GM23338 (cell line): ENCODE results near the gene INTS13.

Experiments used
- CREB1 ChIP-seq: fragments of 250-450 bp; sonication (Bioruptor Pico); IDR thresholded peaks from 2 replicates; pipeline ENCODE4 v1.5.0; 2020; ENCODE audit warnings: low read depth, mild to moderate bottlenecking, moderate library complexity
- EZH2 ChIP-seq: fragments of 200-600 bp; sonication (generic); IDR thresholded peaks from one replicate; pipeline ENCODE4 v1.8.0; 2017; ENCODE audit warnings: antibody characterized with exemption, mild to moderate bottlenecking, low read depth; ENCODE audit not compliant: unreplicated experiment
- EZH2phosphoT487 ChIP-seq: fragments of 200-600 bp; sonication (generic); IDR thresholded peaks from one replicate; pipeline ENCODE4 v1.8.1; 2018; ENCODE audit warnings: antibody characterized with exemption; ENCODE audit not compliant: unreplicated experiment
- JUNB ChIP-seq: IDR thresholded peaks from one replicate; pipeline ENCODE4 v1.6.1; 2016; ENCODE audit warnings: antibody characterized with exemption; ENCODE audit not compliant: unreplicated experiment
- NANOG ChIP-seq: IDR thresholded peaks from 2 replicates; pipeline ENCODE4 v1.6.1; 2016; ENCODE audit warnings: antibody characterized with exemption, borderline replicate concordance
- POLR2AphosphoS5 ChIP-seq: IDR thresholded peaks from 2 replicates; pipeline ENCODE4 v1.6.1; 2016; ENCODE audit warnings: antibody characterized with exemption, low read depth
- STAT1 ChIP-seq: IDR thresholded peaks from one replicate; pipeline ENCODE4 v1.6.1; 2016; ENCODE audit warnings: antibody characterized with exemption; ENCODE audit not compliant: unreplicated experiment
- ZNF331 ChIP-seq: fragments of 250-450 bp; sonication (Bioruptor Pico); IDR thresholded peaks from 2 replicates; pipeline ENCODE4 v1.5.0; 2020; ENCODE audit warnings: low read depth, mild to moderate bottlenecking, moderate library complexity
- TF ChIP-seq, protein P1 (sequence below), 2 experiments: fragments of 200-600 bp in 1 of 2; sonication (generic) in 1 of 2; conservative IDR thresholded peaks; 2 replicates each; pipeline versions ENCODE4 v1.5.1 to v1.6.1; 2016 to 2017; ENCODE audit warnings: antibody characterized with exemption in 2 of 2, low read depth in 2 of 2, mild to moderate bottlenecking in 2 of 2, moderate library complexity in 1 of 2
- TF ChIP-seq, protein P2 (sequence below): IDR thresholded peaks from one replicate; pipeline ENCODE4 v1.6.1; 2018; ENCODE audit warnings: antibody characterized with exemption; ENCODE audit not compliant: unreplicated experiment
- TF ChIP-seq, protein P3 (sequence below): IDR thresholded peaks from 2 replicates; pipeline ENCODE4 v1.6.1; 2016; ENCODE audit warnings: antibody characterized with exemption

DNA sequence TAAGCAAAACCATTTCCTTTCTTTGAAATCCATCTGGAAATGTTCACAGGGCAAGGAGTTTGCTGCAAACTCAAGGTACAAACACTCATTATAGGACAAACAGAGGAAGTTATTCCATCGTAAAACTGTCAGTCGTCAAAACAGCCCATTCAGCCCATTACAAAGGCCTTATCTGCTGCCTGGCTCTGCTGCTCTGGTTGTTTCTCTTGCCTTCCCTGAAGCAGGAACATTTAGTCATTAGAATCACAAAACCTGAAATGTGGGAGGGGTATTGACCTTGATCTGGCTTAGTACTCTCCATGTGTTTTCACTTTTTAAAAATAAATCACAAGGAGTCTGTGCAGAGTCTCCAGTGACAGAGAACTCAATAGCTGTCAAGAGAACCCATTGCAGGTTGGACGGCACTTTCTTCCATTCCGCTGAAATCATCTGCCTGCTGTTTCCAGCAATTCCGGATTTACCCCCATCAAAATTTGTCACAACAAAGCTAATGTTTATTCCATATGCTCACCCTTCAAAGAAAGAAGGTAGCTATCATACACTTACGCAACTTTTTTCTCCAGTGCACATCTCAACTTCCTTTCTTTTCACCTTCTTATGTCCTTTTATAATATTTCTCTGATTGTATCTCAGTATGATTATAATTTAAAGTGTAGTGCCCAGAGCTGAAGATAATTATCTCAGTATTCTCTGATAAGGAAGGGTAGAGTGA lies 80.2 kb downstream of the INTS13 start:
- TF ChIP-seq, protein P1, sequence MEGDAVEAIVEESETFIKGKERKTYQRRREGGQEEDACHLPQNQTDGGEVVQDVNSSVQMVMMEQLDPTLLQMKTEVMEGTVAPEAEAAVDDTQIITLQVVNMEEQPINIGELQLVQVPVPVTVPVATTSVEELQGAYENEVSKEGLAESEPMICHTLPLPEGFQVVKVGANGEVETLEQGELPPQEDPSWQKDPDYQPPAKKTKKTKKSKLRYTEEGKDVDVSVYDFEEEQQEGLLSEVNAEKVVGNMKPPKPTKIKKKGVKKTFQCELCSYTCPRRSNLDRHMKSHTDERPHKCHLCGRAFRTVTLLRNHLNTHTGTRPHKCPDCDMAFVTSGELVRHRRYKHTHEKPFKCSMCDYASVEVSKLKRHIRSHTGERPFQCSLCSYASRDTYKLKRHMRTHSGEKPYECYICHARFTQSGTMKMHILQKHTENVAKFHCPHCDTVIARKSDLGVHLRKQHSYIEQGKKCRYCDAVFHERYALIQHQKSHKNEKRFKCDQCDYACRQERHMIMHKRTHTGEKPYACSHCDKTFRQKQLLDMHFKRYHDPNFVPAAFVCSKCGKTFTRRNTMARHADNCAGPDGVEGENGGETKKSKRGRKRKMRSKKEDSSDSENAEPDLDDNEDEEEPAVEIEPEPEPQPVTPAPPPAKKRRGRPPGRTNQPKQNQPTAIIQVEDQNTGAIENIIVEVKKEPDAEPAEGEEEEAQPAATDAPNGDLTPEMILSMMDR (conservative IDR thresholded peaks at IDR 0.05; ENCODE audit: low read depth in 2 of 2), result no peak
- TF ChIP-seq, protein P2, sequence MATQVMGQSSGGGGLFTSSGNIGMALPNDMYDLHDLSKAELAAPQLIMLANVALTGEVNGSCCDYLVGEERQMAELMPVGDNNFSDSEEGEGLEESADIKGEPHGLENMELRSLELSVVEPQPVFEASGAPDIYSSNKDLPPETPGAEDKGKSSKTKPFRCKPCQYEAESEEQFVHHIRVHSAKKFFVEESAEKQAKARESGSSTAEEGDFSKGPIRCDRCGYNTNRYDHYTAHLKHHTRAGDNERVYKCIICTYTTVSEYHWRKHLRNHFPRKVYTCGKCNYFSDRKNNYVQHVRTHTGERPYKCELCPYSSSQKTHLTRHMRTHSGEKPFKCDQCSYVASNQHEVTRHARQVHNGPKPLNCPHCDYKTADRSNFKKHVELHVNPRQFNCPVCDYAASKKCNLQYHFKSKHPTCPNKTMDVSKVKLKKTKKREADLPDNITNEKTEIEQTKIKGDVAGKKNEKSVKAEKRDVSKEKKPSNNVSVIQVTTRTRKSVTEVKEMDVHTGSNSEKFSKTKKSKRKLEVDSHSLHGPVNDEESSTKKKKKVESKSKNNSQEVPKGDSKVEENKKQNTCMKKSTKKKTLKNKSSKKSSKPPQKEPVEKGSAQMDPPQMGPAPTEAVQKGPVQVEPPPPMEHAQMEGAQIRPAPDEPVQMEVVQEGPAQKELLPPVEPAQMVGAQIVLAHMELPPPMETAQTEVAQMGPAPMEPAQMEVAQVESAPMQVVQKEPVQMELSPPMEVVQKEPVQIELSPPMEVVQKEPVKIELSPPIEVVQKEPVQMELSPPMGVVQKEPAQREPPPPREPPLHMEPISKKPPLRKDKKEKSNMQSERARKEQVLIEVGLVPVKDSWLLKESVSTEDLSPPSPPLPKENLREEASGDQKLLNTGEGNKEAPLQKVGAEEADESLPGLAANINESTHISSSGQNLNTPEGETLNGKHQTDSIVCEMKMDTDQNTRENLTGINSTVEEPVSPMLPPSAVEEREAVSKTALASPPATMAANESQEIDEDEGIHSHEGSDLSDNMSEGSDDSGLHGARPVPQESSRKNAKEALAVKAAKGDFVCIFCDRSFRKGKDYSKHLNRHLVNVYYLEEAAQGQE, result no peak
- TF ChIP-seq STAT1 (no peak), CREB1 (CRISPR knock-in tag) (no peak), POLR2AphosphoS5 (no peak), EZH2 (no peak), NANOG (no peak), EZH2phosphoT487 (no peak), JUNB (no peak), ZNF331 (CRISPR knock-in tag) (no peak)
- TF ChIP-seq, protein P3, sequence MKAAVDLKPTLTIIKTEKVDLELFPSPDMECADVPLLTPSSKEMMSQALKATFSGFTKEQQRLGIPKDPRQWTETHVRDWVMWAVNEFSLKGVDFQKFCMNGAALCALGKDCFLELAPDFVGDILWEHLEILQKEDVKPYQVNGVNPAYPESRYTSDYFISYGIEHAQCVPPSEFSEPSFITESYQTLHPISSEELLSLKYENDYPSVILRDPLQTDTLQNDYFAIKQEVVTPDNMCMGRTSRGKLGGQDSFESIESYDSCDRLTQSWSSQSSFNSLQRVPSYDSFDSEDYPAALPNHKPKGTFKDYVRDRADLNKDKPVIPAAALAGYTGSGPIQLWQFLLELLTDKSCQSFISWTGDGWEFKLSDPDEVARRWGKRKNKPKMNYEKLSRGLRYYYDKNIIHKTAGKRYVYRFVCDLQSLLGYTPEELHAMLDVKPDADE, result no peak
